ENCODE data around the gene EPB41L5. TPM values are rescaled to one million over a fixed set of nuclear protein-coding genes. Genes with fewer than 3 reads are reported as not detected.

Gene EPB41L5
- total and polyA plus RNA-seq, 10 of the 15 experiments (the other 5 are each of a cell fraction or from before 2014, with no cell fraction given) = 2.1 to 20.4 (median 8.2) TPM

DNA sequence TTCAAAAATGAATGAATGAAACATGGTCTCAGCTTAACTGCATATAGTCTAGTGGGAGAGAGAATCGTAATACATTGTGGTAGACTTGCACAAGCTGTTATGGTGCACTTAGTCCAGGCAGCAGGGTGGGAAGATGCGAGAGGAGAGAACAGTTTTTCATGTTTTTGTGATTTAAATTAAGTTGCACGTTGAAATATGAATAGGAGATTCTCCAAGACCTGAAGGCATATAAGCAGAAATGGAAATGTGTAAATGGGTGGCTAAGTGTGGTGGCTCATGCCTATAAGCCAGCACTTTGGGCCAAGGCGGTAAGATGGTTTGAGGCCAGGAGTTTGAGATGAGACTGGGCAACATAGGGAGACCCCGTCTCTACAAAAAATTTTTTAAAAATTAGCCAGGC is 149.8 kb downstream of the EPB41L5 start:
- no peaks in the 10 kb centered on the region for H3K27me3 ChIP-seq (replicated peaks in 1 of 2; ENCODE audit: control insufficient read depth in 2 of 2, insufficient read depth in 2 of 2, low read length in 1 of 2)
- ATAC-seq (no peak), FAIRE-seq (no peak), DNase-seq (ENCODE audit: low read depth, low spot score) (no peak)
- H4K20me1 ChIP-seq (ENCODE audit: control insufficient read depth, insufficient read depth) = no peaks in the 10 kb centered on the region
- ChIA-PET POLR2A (no interaction called here), SMC1A (ENCODE audit: uncharacterized antibody, unreplicated experiment) (no interaction called here), RAD21 (ENCODE audit: unreplicated experiment) (no interaction called here), CTCF (interaction anchor here (9.9 kb wide), 1 partner anchor 13 kb away, joined by 65 read pairs; no protein-coding TSS in a partner anchor)
- no peak overlapping the region for H3K9ac ChIP-seq (ENCODE audit: control insufficient read depth, insufficient read depth, low read length)
- H2AFZ ChIP-seq (ENCODE audit: control insufficient read depth, low read depth, low read length) = no peak overlapping the region
- no peaks in the 10 kb centered on the region for H3K4me1 ChIP-seq (ENCODE audit: control insufficient read depth, insufficient read depth, low read length)
- no peaks in the 10 kb centered on the region for H3K9me3 ChIP-seq (replicated peaks; ENCODE audit: control insufficient read depth, insufficient read depth, low read length)
- H3K79me2 ChIP-seq (ENCODE audit: control insufficient read depth, insufficient read depth, low read length) = no peaks in the 10 kb centered on the region
- H3K36me3 ChIP-seq (ENCODE audit: control insufficient read depth in 2 of 2, insufficient read depth in 2 of 2, low read length in 1 of 2) = no peaks in the 10 kb centered on the region; a peak in 1 of 4 replicates
- WGBS (ENCODE audit: insufficient coverage, insufficient replicate concordance, low lambda C conversion rate, missing lambda C conversion rate) = 61% methylated on average over 5 of the region's 5 CpGs
- BruUV-seq (replicated peaks) = no TSS peak
- in situ Hi-C loops (cut with MboI) (no loop called here), intact Hi-C loops (cut with micrococcal nuclease; ENCODE audit: unreplicated experiment) (no loop called here)
- H3K4me3 ChIP-seq = no peak overlapping the region
- H3K27ac ChIP-seq (ENCODE audit: control insufficient read depth, insufficient read depth) = no peak overlapping the region
- H3K4me2 ChIP-seq (ENCODE audit: control insufficient read depth, insufficient read depth) = no peak overlapping the region
- TF ChIP-seq TCF3 (IDR thresholded peaks at IDR 0.05; ENCODE audit: borderline replicate concordance, insufficient read depth, low read depth, low read length) (no peak), ZNF274 (IDR thresholded peaks at IDR 0.05; ENCODE audit: insufficient read depth, insufficient read length) (no peak), CBX3 (IDR thresholded peaks at IDR 0.05; ENCODE audit: borderline replicate concordance, low read depth) (no peak), MEF2B (IDR thresholded peaks at IDR 0.05; ENCODE audit: partially characterized antibody, poor library complexity, severe bottlenecking) (no peak), NBN (IDR thresholded peaks at IDR 0.05) (no peak), TCF12 (IDR thresholded peaks at IDR 0.05; ENCODE audit: low read depth, low read length) (no peak), RB1 (IDR thresholded peaks at IDR 0.05; ENCODE audit: borderline replicate concordance) (no peak), SUPT20H (IDR thresholded peaks at IDR 0.05; ENCODE audit: borderline replicate concordance, control insufficient read depth, low read depth, low read length) (no peak), TAF1 (IDR thresholded peaks at IDR 0.05; ENCODE audit: borderline replicate concordance, low read depth, low read length) (no peak), SMAD1 (IDR thresholded peaks at IDR 0.05; ENCODE audit: low read depth, partially characterized antibody) (no peak), HDGF (IDR thresholded peaks at IDR 0.05) (no peak), BCL11A (IDR thresholded peaks at IDR 0.05; ENCODE audit: low read depth, low read length) (no peak), GABPA (IDR thresholded peaks at IDR 0.05; ENCODE audit: low read depth) (no peak), PAX8 (IDR thresholded peaks at IDR 0.05) (no peak)
- TF ChIP-seq, protein P1, sequence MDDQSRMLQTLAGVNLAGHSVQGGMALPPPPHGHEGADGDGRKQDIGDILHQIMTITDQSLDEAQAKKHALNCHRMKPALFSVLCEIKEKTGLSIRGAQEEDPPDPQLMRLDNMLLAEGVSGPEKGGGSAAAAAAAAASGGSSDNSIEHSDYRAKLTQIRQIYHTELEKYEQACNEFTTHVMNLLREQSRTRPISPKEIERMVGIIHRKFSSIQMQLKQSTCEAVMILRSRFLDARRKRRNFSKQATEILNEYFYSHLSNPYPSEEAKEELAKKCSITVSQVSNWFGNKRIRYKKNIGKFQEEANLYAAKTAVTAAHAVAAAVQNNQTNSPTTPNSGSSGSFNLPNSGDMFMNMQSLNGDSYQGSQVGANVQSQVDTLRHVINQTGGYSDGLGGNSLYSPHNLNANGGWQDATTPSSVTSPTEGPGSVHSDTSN (IDR thresholded peaks at IDR 0.05; ENCODE audit: insufficient replicate concordance, low read depth, low read length) = no peak
- TF ChIP-seq, protein P2, sequence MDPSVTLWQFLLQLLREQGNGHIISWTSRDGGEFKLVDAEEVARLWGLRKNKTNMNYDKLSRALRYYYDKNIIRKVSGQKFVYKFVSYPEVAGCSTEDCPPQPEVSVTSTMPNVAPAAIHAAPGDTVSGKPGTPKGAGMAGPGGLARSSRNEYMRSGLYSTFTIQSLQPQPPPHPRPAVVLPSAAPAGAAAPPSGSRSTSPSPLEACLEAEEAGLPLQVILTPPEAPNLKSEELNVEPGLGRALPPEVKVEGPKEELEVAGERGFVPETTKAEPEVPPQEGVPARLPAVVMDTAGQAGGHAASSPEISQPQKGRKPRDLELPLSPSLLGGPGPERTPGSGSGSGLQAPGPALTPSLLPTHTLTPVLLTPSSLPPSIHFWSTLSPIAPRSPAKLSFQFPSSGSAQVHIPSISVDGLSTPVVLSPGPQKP (IDR thresholded peaks at IDR 0.05; ENCODE audit: low read depth, low read length) = no peak
- TF ChIP-seq, protein P3, sequence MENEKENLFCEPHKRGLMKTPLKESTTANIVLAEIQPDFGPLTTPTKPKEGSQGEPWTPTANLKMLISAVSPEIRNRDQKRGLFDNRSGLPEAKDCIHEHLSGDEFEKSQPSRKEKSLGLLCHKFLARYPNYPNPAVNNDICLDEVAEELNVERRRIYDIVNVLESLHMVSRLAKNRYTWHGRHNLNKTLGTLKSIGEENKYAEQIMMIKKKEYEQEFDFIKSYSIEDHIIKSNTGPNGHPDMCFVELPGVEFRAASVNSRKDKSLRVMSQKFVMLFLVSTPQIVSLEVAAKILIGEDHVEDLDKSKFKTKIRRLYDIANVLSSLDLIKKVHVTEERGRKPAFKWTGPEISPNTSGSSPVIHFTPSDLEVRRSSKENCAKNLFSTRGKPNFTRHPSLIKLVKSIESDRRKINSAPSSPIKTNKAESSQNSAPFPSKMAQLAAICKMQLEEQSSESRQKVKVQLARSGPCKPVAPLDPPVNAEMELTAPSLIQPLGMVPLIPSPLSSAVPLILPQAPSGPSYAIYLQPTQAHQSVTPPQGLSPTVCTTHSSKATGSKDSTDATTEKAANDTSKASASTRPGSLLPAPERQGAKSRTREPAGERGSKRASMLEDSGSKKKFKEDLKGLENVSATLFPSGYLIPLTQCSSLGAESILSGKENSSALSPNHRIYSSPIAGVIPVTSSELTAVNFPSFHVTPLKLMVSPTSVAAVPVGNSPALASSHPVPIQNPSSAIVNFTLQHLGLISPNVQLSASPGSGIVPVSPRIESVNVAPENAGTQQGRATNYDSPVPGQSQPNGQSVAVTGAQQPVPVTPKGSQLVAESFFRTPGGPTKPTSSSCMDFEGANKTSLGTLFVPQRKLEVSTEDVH (IDR thresholded peaks at IDR 0.05; ENCODE audit: low read depth, partially characterized antibody) = no peak
- TF ChIP-seq, protein P4, sequence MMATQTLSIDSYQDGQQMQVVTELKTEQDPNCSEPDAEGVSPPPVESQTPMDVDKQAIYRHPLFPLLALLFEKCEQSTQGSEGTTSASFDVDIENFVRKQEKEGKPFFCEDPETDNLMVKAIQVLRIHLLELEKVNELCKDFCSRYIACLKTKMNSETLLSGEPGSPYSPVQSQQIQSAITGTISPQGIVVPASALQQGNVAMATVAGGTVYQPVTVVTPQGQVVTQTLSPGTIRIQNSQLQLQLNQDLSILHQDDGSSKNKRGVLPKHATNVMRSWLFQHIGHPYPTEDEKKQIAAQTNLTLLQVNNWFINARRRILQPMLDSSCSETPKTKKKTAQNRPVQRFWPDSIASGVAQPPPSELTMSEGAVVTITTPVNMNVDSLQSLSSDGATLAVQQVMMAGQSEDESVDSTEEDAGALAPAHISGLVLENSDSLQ (IDR thresholded peaks at IDR 0.05) = no peak
- TF ChIP-seq, protein P5, sequence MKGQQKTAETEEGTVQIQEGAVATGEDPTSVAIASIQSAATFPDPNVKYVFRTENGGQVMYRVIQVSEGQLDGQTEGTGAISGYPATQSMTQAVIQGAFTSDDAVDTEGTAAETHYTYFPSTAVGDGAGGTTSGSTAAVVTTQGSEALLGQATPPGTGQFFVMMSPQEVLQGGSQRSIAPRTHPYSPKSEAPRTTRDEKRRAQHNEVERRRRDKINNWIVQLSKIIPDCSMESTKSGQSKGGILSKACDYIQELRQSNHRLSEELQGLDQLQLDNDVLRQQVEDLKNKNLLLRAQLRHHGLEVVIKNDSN (IDR thresholded peaks at IDR 0.05; ENCODE audit: borderline replicate concordance, extremely low read length, insufficient read depth, low read depth, low read length) = no peak

Measured in GM12878 (cell line).